Testis (tissue), 2 donors: ENCODE data around the gene PDGFC.

Source experiments
- POLR2A ChIP-seq: fragments of 450-650 bp; IDR thresholded peaks from one replicate; pipeline ENCODE4 v1.6.1; 2017; ENCODE audit warnings: antibody characterized with exemption, mild to moderate bottlenecking, moderate library complexity
- TF ChIP-seq, protein P1 (sequence below), 3 experiments: fragments of 450-650 bp in 2 of 3; fragments of 200-600 bp in 1 of 3; sonication (generic) in 1 of 3; IDR thresholded peaks; one replicate each; pipeline ENCODE4 v1.5.1; 2016 to 2019; ENCODE audit warnings: antibody characterized with exemption in 3 of 3, mild to moderate bottlenecking in 2 of 3, moderate library complexity in 1 of 3

DNA sequence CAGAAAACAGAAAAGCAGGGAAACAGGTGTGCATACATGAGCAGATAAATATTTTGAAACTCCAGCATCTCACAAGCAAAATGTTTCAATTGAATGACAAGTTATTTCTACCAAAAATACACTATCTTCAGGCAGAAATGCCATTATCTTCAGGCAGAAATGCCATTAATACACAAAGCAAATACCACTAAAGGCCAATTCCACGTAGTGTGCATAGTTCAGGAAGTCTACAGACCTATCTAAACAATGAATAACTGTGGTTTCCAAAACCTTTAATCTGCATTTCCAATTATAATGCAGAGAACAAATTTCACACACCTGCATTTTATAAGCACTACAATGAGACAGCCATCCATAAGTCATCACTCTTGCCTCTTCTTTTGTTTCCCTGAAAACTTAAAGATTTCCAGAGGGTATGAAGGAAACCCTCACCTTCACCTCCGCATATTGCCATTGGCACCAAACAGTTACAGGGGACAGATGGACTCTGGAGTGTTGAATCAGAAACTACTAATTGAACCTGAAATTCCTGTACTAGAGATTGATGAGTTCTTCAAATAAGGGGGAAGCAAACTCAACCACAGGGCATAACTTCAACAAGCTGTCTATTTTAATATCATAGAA, 179.0 kb downstream of the PDGFC start:
- TF ChIP-seq, protein P1, sequence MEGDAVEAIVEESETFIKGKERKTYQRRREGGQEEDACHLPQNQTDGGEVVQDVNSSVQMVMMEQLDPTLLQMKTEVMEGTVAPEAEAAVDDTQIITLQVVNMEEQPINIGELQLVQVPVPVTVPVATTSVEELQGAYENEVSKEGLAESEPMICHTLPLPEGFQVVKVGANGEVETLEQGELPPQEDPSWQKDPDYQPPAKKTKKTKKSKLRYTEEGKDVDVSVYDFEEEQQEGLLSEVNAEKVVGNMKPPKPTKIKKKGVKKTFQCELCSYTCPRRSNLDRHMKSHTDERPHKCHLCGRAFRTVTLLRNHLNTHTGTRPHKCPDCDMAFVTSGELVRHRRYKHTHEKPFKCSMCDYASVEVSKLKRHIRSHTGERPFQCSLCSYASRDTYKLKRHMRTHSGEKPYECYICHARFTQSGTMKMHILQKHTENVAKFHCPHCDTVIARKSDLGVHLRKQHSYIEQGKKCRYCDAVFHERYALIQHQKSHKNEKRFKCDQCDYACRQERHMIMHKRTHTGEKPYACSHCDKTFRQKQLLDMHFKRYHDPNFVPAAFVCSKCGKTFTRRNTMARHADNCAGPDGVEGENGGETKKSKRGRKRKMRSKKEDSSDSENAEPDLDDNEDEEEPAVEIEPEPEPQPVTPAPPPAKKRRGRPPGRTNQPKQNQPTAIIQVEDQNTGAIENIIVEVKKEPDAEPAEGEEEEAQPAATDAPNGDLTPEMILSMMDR (IDR thresholded peaks at IDR 0.05) = no peak
- TF ChIP-seq POLR2A = no peak
